ENCODE data around the gene JAM3. TPM values are rescaled to one million over a fixed set of nuclear protein-coding genes. Genes with fewer than 3 reads are reported as not detected.

The JAM3 gene
- total and polyA plus RNA-seq, 9 of the 15 experiments (the other 6 are each of a cell fraction or from before 2014, with no cell fraction given) = 0.22 to 0.76 (median 0.40) TPM

- TF ChIP-seq CTCF (IDR thresholded peaks at IDR 0.05 in 2 of 3, conservative IDR thresholded peaks at IDR 0.05 in 1 of 3; ENCODE audit: insufficient read depth in 2 of 3, low read depth in 1 of 3, low read length in 3 of 3) (peak; percentile 86 to 94 (median 89)), STAT5A (IDR thresholded peaks at IDR 0.05; ENCODE audit: borderline replicate concordance, low read length) (no peak), SOX6 (IDR thresholded peaks at IDR 0.05) (no peak), TBL1XR1 (IDR thresholded peaks at IDR 0.05; ENCODE audit: low read length in 2 of 2) (no peak), PML (IDR thresholded peaks at IDR 0.05; ENCODE audit: low read length) (no peak), HMGXB4 (CRISPR knock-in tag; IDR thresholded peaks at IDR 0.05) (no peak), ZNF184 (CRISPR knock-in tag; IDR thresholded peaks at IDR 0.05) (no peak), KDM4B (IDR thresholded peaks at IDR 0.05; ENCODE audit: borderline replicate concordance in 2 of 2, low read depth in 1 of 2) (no peak), ETS1 (conservative IDR thresholded peaks at IDR 0.05; ENCODE audit: control insufficient read depth, low read depth, low read length) (0 out of 2 replicates have a peak, but pooled peaks have one; percentile 50), ZSCAN29 (IDR thresholded peaks at IDR 0.05) (no peak), NFE2 (IDR thresholded peaks at IDR 0.05; ENCODE audit: low read depth) (no peak), SMC3 (conservative IDR thresholded peaks at IDR 0.05; ENCODE audit: insufficient read depth, low read depth, low read length) (peak; percentile 77), ZNF407 (IDR thresholded peaks at IDR 0.05; ENCODE audit: low read depth) (no peak)
Observed at GRCh38 chr11:134050541-134051383, 18.1 kb upstream of the JAM3 start (continued).
